Hepatocyte (in vitro differentiated cells): ENCODE results near the gene TMEM218.

Source experiments
- EZH2 ChIP-seq: fragments of 200-600 bp; sonication (generic); IDR thresholded peaks from 2 replicates; pipeline ENCODE4 v1.6.1; 2016; ENCODE audit warnings: antibody characterized with exemption, mild to moderate bottlenecking, borderline replicate concordance
- EZH2phosphoT487 ChIP-seq: fragments of 200-600 bp; sonication (generic); IDR thresholded peaks from one replicate; pipeline ENCODE4 v1.6.1; 2018; ENCODE audit warnings: antibody characterized with exemption, mild to moderate bottlenecking, low read depth, moderate library complexity; ENCODE audit not compliant: unreplicated experiment, severe bottlenecking
- TF ChIP-seq, protein P1 (sequence below): fragments of 200-600 bp; sonication (generic); IDR thresholded peaks from 2 replicates; pipeline ENCODE4 v1.5.1; 2016; ENCODE audit warnings: antibody characterized with exemption, mild to moderate bottlenecking; ENCODE audit not compliant: poor library complexity

DNA sequence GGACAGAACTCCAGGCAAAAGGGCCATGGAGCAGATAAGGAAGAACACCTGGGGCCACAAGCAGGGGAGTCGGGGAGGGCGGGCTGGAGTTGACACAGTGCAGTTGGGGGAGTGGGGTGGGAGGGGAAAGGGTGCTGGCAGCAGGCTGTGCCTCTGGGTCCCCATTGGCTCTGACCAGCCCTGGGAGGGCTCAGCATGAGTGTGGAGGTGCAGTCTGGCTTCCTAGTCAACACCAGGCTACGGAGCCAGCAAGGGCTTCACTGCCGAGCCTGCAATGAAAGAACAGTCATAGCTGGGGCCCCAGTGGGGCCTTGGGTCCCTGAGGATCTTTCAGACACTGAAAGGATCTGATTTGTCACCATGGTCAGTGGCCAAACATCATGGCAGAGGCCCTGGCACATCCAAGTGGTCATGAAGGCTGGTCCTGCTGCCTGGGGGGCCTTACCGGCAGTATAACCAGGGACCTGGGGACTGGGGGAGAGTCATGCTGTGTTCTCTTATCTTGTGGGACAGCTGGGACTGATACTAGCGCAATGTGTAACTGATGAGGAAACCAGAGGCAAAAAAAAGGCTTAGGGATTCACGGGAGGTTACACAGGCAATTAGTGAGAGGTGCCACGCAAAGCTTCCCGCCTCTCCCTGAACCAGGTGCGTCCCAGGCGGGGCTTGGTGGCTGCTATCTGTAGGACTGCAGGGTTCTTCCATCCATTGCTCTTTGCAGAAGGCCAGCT lies 36.8 kb downstream of the TMEM218 start:
- TF ChIP-seq EZH2, result no peak
- TF ChIP-seq, protein P1, sequence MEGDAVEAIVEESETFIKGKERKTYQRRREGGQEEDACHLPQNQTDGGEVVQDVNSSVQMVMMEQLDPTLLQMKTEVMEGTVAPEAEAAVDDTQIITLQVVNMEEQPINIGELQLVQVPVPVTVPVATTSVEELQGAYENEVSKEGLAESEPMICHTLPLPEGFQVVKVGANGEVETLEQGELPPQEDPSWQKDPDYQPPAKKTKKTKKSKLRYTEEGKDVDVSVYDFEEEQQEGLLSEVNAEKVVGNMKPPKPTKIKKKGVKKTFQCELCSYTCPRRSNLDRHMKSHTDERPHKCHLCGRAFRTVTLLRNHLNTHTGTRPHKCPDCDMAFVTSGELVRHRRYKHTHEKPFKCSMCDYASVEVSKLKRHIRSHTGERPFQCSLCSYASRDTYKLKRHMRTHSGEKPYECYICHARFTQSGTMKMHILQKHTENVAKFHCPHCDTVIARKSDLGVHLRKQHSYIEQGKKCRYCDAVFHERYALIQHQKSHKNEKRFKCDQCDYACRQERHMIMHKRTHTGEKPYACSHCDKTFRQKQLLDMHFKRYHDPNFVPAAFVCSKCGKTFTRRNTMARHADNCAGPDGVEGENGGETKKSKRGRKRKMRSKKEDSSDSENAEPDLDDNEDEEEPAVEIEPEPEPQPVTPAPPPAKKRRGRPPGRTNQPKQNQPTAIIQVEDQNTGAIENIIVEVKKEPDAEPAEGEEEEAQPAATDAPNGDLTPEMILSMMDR, result no peak
- TF ChIP-seq EZH2phosphoT487, result no peak
